8988T (cell line): ENCODE data around the gene IQGAP3.

Source experiments
- DNase-seq: peaks from one replicate; pipeline ENCODE4 v3.0.0; 2011

IQGAP3 gene

DNA sequence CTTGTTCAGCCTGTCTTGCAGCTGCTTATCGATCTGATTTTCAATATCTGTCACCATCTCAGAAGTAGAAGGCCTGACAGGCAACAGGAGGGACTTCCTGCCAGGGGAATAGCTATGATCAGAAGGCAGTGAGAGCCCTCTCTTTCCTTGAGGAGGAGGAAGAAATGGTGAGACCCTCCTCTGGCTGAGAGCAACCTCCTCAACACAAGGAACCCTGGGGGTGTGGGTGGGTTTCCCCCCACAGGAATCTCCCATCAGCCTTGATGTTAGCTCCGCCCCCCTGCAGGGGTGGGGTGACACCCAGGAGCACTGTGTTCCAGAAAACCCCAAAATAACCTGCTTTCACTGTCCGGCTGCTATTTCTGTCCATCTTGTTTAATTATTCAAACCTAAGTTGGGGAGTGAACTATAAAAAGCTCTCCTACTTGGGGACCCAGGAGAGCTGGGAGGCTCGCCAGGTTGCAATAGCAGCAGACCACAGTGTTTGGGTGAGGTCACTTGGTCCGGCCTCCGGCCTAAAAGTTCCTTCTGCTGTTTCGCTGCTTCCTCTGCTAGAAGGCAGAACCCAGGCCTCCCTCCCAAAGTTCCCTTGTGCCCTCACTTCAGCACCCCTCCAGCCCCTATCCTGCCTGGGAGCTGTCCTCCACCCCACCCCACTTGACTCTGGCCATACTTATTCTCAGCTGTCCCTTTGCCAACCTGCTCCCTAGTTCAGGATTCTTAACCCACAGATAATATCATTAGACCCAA lies 64.0 kb downstream of the IQGAP3 start:
- DNase-seq: no peak

DNA sequence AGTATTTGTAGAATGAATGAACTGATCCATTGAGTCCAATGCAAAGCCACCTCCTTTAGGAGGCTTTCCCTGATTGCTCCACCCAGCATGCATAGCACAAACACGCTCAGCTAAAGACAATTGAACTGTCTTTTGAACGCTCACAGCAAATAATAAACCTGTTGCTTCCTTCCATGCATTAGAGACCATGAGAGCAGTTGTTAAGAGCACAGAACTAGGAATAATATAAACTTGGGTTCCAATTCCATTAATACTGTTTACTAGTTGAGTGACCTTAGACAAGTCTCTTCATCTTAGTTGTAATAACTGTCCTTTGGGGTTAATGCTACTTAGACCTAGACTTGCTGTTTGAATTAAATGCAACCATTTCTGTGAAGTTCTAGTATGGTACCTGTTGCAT lies 65.9 kb downstream of the IQGAP3 start:
- DNase-seq: no peak

- no peak for DNase-seq
These were observed 66.6 kb downstream of the IQGAP3 start for GRCh38 chr1:156505679-156506298.

DNA sequence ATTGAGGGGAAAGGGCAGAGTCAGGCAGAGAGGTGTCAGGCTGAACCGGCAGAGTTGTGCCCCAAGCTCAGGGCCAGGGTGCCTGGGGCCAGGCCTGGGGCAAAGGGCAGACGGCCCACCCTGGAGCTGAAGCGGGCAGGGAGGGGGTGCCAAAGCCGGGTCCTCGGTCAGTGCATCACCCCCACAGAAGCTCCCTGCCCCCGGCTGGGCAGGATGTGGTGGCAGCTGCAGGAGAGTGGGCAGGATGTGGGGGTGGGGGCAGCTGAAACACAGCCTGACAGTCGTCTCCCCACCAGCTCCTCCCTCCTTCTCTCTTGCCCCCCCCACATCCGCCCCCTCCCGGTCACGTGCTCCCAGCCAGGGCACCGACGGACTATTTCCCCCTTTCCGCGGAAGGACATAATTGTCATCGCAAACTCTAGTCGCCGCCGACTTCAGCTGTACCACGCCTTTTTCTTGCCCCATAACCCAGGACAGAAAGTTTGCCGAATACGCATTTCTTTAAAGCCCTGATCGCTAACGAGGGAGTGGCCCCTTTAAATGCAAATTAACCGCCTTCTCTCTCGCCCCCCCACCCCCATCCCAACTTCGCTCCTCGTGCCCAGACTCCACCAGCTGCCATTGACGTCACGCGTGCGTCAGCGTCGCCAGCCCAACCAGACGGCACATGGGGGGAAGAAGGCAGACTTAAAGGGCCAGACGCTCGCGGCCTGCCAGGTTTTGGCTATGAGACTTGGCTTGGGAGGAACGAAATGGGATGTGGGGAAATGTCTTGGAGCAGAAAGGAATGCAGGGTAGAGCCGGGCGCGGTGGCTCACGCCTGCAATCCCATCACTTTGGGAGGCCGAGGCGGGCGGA lies 67.3 kb downstream of the IQGAP3 start:
- peak; percentile 89 for DNase-seq

- no peak for DNase-seq
These were observed 67.9 kb downstream of the IQGAP3 start for GRCh38 chr1:156504438-156504813.

DNA sequence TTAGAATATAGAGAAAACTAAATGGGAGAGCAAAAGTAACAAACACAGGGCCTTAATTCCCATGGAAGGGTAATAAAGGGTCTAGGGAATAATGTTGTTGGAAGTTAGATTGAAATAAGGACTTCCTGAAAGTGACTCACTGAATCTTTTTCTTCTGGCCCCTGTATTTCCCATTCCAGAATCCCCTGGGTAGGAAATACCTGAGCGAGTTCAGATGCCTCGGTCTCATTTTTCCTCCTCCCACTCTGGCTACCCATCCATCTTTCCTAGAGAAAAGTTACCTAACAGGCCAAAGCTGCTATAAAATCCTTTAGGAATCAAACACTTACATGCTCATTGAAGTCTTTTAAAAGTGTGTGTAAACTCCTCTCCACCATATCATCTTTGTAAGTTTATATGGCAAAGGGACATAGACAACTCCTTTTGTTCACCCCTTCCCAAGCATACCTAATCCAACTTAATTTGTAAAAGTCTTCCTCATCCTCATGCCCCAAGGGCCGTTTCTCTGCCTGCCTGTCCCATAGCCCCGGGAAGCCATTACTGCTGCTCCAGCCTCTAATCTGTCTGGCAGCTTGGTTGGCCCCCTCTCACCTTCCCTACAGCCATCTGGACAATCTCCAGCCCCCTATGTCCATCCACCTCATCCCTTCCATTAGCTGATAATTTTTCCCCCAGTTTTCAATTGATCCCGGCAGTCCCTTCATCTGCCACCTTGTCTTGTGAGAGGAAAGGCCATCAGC lies 68.5 kb downstream of the IQGAP3 start:
- DNase-seq: no peak

GRCh38 chr1:156502894-156503697 lies 69.3 kb downstream of the IQGAP3 start:
- peak; percentile 70 for DNase-seq

- DNase-seq: no peak
These were observed 69.9 kb downstream of the IQGAP3 start for GRCh38 chr1:156502391-156502893.

GRCh38 chr1:156500793-156501506 lies 71.4 kb downstream of the IQGAP3 start:
- DNase-seq: peak; percentile 94

DNA sequence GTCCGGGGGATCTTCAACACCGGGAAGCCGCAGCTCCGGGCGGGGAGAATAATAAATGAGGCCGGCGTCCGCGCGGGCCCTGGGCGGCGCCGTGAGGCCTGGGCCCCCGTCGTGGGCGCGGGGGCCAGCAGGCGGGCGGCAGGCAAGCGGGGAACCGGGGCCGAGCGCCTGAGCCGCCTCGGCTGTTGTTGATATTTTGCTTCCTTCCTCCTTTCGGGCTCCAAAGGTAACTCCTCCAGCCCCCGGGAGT lies 71.9 kb downstream of the IQGAP3 start, which contains the start of gene MEF2D:
Gene MEF2D, minus strand, starts transcription at position 233 of the 250 bp plus-strand sequence. CDS start 17,483 bp downstream, outside the sequence.
- no peak for DNase-seq

- DNase-seq: no peak
These were observed 72.4 kb downstream of the IQGAP3 start for GRCh38 chr1:156499842-156500542.

DNA sequence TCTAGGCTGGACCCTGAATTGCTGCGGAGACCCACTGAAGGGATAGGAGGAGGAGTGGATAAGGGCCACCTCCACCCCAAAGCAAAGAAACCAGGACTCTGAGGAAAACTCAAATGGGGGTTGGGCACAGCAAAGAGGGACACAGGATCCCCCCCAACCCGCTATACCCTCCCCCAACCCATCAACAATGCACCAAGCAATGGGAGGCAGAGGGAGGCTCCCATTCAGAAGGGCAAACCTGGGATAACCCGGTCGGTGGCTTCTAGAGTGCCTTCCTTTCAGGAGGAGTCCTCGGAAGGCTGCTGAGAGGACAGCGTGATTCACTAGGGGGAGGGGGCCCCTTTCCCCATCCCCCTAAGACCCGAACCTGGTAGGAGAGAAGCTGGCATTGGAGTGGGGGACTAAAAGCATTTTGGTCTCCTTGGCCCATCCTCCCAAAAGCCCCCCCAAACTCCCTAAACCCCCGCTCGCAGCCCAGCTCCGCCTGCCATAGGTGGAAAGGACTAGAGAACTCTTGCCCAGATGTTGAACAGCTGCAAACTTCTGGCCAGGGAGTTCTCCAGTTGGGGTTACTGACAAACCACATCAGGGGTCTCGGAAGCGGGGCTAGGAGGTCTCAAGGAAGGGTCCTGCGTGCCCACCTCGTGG lies 73.0 kb downstream of the IQGAP3 start:
- DNase-seq: no peak

DNA sequence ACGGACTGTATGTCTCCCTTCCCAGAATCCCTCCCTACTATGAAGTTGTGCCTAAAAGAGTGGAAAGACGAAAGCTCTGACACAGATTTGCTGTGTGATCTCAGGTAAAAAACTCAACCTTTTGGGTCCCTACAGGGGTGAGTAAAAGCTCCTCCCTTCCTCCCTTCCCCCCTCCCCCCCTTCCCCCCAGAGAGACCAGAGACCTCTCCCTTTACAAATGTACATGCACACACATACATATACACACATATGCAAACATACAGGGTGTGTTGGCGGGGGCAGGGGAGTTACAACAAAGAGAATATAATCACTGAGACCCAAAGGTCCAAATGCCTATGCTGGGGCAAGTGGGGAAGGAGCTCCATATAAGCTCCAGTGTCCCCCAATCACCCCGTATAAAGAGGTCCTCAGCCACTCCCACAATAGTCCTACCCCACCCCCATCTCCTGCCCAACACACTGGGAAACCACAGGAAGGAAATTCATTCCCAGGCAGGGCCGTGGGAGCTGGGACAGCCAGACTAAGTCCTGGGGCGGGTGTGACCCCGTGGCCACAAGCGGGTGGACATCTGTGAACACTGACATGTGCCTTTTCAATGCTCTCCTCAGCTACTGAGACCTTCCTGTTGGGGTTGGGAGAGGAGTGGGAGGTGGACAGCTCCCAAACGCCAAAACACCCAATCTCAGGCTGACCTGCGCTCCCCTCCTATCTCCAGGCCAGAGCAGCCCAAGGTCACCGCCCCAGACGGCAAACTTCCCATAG lies 73.8 kb downstream of the IQGAP3 start:
- no peak for DNase-seq

DNA sequence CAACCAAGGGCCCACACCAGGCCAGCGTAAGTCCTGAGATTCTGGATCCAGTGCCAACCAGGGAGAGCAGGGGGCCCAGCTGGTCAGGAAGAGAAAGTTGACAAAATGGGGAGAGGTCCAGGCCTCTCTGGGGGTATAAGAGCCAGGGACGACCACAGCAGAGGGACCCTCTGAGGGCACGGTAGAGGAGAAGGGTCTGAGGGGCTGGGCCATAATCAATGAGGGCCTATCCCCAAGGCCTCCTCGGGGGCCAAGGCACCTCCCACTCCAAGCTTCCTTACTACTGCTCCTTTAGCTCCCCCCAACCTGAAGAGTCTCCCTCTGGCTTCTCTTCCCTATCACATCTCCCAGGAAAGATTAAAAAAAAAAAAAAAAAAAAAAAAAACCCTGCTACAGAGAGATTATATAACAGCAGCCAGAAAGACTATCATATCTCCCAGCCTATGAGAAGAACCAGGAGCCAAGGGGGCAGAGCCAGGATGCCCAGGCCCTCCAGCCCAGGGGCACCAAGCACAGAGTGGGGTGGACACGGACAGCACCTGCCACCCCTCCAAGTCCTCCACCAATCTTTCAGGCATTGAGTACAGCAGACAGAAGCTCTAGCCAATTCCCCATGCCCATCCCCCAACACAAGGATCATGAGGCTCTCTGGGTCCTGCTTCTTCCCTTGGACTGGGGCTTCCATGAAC lies 74.5 kb downstream of the IQGAP3 start:
- DNase-seq: no peak

GRCh38 chr1:156497078-156497742 lies 75.2 kb downstream of the IQGAP3 start:
- DNase-seq: no peak

DNA sequence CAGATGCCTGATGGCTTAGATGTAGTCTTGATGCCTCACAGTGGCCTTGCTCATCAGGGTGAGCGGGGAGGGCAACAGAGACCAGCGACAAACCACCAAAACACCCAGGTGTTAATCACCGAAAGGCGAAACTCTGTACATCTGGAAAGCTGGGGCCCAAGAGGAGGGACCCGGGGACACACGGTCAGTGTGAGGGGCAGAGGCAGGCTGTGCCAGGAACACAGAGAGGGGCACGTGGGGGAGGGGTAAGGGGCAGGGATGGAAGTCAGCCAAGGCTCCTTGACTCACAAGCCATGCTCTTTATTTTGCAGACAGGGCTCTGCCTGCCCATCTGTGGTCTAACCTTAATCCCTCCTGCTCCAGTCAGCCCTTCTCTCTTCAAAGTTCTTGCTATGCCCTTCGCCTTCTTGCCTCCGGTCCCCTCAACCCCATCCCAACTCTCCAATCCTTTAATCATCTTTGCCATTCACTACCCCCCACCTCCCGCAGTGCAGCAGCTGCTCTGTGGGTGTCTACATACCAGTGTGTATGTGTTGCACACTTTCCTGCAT lies 76.1 kb downstream of the IQGAP3 start:
- no peak for DNase-seq

- no peak for DNase-seq
These were observed 76.8 kb downstream of the IQGAP3 start for GRCh38 chr1:156495401-156496140.
